ENCODE results near the gene RAB3IP. TPM values are rescaled to one million over a fixed set of nuclear protein-coding genes. Genes with fewer than 3 reads are reported as not detected.
"Not testable (repeated sequence)": the region's sequence is repeated elsewhere in the genome, so short reads cannot be mapped to it uniquely, and the experiment has no call there.

RAB3IP gene
- total RNA-seq, 1 donor = 13.4 TPM

- TF ChIP-seq CTCF (IDR thresholded peaks at IDR 0.05; ENCODE audit: extremely low read depth, low read depth, low read length) = no peak
- DNase-seq (ENCODE audit: insufficient read length, low spot score, missing footprints) = no peak
- Histone ChIP-seq H3K4me1 (ENCODE audit: insufficient read depth, low read length) (no peaks in the 10 kb centered on the region), H3K9me3 (ENCODE audit: low read depth, low read length) (no peaks in the 10 kb centered on the region), H3K36me3 (ENCODE audit: insufficient read depth, low read length) (no peaks in the 10 kb centered on the region), H2AFZ (ENCODE audit: low read length) (no peak overlapping the region), H3K27ac (ENCODE audit: low read depth, low read length) (no peak overlapping the region), H3K79me2 (ENCODE audit: insufficient read depth, low read length) (no peaks in the 10 kb centered on the region), H3K4me3 (ENCODE audit: insufficient read depth, low read length) (no peak overlapping the region), H3K4me2 (ENCODE audit: insufficient read depth, low read length) (no peak overlapping the region), H3K27me3 (ENCODE audit: insufficient read depth, low read length) (no peaks in the 10 kb centered on the region), H4K20me1 (ENCODE audit: insufficient read depth, low read length) (no peaks in the 10 kb centered on the region)
Observed at GRCh38 chr12:69789351-69789750, 50.7 kb downstream of the RAB3IP start.

DNA sequence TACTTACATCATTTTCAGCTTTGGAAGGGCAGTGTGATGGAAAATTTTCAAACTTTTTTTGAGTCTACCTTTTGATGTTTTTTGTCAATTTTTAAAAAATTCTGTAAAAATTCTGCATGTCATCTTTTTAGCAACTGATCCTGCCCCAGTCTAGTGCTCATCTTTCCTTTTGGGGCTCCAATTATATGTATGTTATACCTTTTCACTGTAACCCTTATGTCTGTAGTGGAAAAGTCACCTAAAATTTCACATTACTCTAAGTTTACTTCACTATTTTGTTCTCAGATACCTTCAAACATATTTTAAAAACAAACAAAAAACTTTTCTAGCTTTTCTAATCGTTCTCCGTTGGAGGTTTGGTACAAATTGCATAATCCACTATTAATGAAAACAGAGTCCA is 53.9 kb downstream of the RAB3IP start:
- H3K4me2 ChIP-seq (ENCODE audit: insufficient read depth, low read length) = no peak overlapping the region
- no peaks in the 10 kb centered on the region for H4K20me1 ChIP-seq (ENCODE audit: insufficient read depth, low read length)
- no peak overlapping the region for H3K27ac ChIP-seq (ENCODE audit: low read depth, low read length)
- H2AFZ ChIP-seq (ENCODE audit: low read length) = no peak overlapping the region
- DNase-seq (ENCODE audit: insufficient read length, low spot score, missing footprints) = no peak
- no peaks in the 10 kb centered on the region for H3K36me3 ChIP-seq (ENCODE audit: insufficient read depth, low read length)
- H3K4me3 ChIP-seq (ENCODE audit: insufficient read depth, low read length) = no peak overlapping the region
- no peaks in the 10 kb centered on the region for H3K9me3 ChIP-seq (ENCODE audit: low read depth, low read length)
- no peaks in the 10 kb centered on the region for H3K79me2 ChIP-seq (ENCODE audit: insufficient read depth, low read length)
- H3K27me3 ChIP-seq (ENCODE audit: insufficient read depth, low read length) = no peaks in the 10 kb centered on the region
- H3K4me1 ChIP-seq (ENCODE audit: insufficient read depth, low read length) = no peaks in the 10 kb centered on the region
- TF ChIP-seq CTCF (IDR thresholded peaks at IDR 0.05; ENCODE audit: extremely low read depth, low read depth, low read length) = no peak

- H2AFZ ChIP-seq (ENCODE audit: low read length); H3K4me3 ChIP-seq (ENCODE audit: insufficient read depth, low read length); H3K36me3 ChIP-seq (ENCODE audit: insufficient read depth, low read length); H3K9me3 ChIP-seq (ENCODE audit: low read depth, low read length); H3K4me1 ChIP-seq (ENCODE audit: insufficient read depth, low read length); H4K20me1 ChIP-seq (ENCODE audit: insufficient read depth, low read length); DNase-seq (ENCODE audit: insufficient read length, low spot score, missing footprints); H3K79me2 ChIP-seq (ENCODE audit: insufficient read depth, low read length); H3K27me3 ChIP-seq (ENCODE audit: insufficient read depth, low read length); H3K4me2 ChIP-seq (ENCODE audit: insufficient read depth, low read length); H3K27ac ChIP-seq (ENCODE audit: low read depth, low read length): not testable (repeated sequence)
Observed at GRCh38 chr12:69807101-69807897, 68.6 kb downstream of the RAB3IP start.

- Histone ChIP-seq H3K4me3 (ENCODE audit: insufficient read depth, low read length) (no peak overlapping the region), H3K4me1 (ENCODE audit: insufficient read depth, low read length) (no peaks in the 10 kb centered on the region), H3K79me2 (ENCODE audit: insufficient read depth, low read length) (no peaks in the 10 kb centered on the region), H2AFZ (ENCODE audit: low read length) (no peak overlapping the region), H3K36me3 (ENCODE audit: insufficient read depth, low read length) (no peaks in the 10 kb centered on the region), H3K4me2 (ENCODE audit: insufficient read depth, low read length) (no peak overlapping the region), H3K27ac (ENCODE audit: low read depth, low read length) (no peak overlapping the region), H3K27me3 (ENCODE audit: insufficient read depth, low read length) (no peaks in the 10 kb centered on the region), H4K20me1 (ENCODE audit: insufficient read depth, low read length) (no peaks in the 10 kb centered on the region), H3K9me3 (ENCODE audit: low read depth, low read length) (no peaks in the 10 kb centered on the region)
- no peak for DNase-seq (ENCODE audit: insufficient read length, low spot score, missing footprints)
- TF ChIP-seq CTCF (IDR thresholded peaks at IDR 0.05; ENCODE audit: extremely low read depth, low read depth, low read length) = no peak
Observed at GRCh38 chr12:69810870-69811498, 72.3 kb downstream of the RAB3IP start.
